AG10803 (cell line): ENCODE measurements around the gene YIPF7.

Experiments used
- DNase-seq: peaks from one replicate; pipeline ENCODE4 v3.0.0; 2010; ENCODE audit warnings: low read depth
- H3K4me3 ChIP-seq: 2 replicates; pipeline ENCODE4 v1.5.1; 2011; ENCODE audit warnings: mild to moderate bottlenecking, low read length, control low read depth
- CTCF ChIP-seq: conservative IDR thresholded peaks from 2 replicates; pipeline ENCODE4 v1.5.1; 2011; ENCODE audit warnings: mild to moderate bottlenecking, low read length, control low read depth, inconsistent platforms

The YIPF7 gene

GRCh38 chr4:44661940-44662622 is 10.7 kb upstream of the YIPF7 start:
- no peak overlapping the region for H3K4me3 ChIP-seq
- no peak for DNase-seq
- TF ChIP-seq CTCF = no peak

DNA sequence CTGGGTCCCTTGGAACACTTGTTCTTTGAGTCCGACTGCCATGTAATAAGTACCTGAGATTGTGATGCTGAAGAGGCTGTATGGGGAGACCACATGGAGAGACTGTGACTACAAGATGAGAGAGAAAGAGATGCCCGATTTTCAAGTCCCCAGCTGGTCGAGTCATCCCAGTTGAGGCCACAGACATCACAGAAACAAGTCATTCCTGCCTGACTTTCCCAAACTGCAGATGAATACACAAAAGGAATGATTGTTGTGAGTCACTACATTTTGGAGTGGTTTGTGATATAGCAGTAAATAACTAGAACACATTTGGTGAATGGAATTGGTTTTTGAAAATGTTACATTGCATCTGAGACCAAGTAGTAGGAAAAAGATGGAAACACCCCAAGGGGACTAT is 9.0 kb upstream of the YIPF7 start:
- H3K4me3 ChIP-seq = no peak overlapping the region
- TF ChIP-seq CTCF = no peak

DNA sequence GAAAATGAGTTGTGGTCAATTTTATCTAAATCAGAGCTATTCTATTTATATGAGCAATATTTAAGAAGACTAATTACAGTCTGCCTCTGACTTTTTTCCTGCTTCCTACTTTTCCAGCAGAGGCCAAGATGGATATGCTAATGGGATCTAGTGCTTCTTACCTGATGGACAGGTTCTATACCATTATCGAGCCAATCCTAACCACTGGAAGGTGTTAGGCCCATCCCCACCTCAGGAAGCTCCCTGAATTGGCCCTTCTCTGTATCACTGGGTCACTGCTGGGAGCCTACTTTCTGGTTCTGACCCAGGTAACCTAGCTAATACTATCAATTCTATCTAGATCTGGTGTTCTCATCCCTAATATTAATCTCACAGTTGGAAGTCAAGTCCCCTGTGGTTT is 577 bp upstream of the YIPF7 start:
- no peak overlapping the region for H3K4me3 ChIP-seq
- no peak for DNase-seq
- no peak for TF ChIP-seq CTCF

More for the DNA sequence above, 9.0 kb upstream of the YIPF7 start:
- DNase-seq = no peak

GRCh38 chr4:44646151-44646550 is 5.3 kb downstream of the YIPF7 start:
- TF ChIP-seq CTCF = no peak
- DNase-seq = no peak
- H3K4me3 ChIP-seq = no peak overlapping the region

DNA sequence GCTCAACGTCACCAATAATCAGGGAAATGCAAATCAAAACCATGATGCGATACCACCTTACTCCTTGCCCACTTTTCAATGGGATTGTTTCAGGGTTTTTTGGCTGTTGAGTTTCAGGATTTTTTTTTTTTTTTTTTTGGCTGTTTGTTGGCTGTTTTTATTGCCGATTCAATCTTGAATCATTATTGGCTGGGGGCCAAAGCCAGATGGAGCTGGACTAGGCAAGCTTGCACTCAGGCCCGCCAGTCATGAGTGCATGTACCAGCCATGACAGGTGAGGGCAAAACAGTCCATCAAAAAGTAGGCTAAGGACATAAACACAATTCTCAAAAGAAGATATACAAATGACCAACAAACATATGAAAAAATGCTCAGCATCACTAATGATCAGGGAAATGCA is 13.3 kb downstream of the YIPF7 start:
- no peak overlapping the region for H3K4me3 ChIP-seq
- DNase-seq = no peak
- no peak for TF ChIP-seq CTCF

DNA sequence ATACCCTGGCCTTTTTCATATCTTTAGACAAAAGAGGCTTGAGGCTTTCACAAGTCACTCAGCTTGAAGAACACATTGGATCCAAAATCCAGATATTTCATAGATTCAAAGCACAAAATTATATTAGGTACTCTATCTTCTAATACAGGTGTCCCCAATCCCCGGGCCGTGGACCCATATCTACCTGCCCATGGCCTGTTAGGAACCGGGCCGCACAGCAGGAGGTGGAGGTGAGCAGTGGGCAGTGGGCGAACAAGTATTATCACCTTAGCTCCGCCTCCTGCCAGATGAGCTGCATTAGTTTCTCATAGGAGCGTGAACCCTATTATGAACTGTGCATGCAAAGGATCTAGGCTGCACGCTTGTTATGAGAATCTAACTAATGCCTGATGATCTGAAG is 18.7 kb downstream of the YIPF7 start:
- no peak overlapping the region for H3K4me3 ChIP-seq
- TF ChIP-seq CTCF = no peak
- no peak for DNase-seq

GRCh38 chr4:44632089-44632488 is 19.3 kb downstream of the YIPF7 start:
- TF ChIP-seq CTCF = no peak
- no peak for DNase-seq
- H3K4me3 ChIP-seq = no peak overlapping the region
